Neural cell (in vitro differentiated cells): ENCODE measurements around the gene NFIA. TPM values are rescaled to one million over a fixed set of nuclear protein-coding genes. Genes with fewer than 3 reads are reported as not detected.

Source experiments
- H2AFZ ChIP-seq: fragments of 200-600, 300-800 bp; sonication (generic), shearing (Covaris generic); 2 replicates; pipeline ENCODE4 v1.6.0; 2014; ENCODE audit warnings: low read depth, mild to moderate bottlenecking, antibody characterized with exemption, low read length, moderate library complexity
- H3F3A ChIP-seq: fragments of 200-600 bp; shearing (Covaris generic); 2 replicates; pipeline ENCODE4 v1.6.1; 2016; ENCODE audit warnings: mild to moderate bottlenecking, moderate library complexity, mixed read lengths, antibody characterized with exemption, low read length; ENCODE audit not compliant: insufficient read depth, poor library complexity, severe bottlenecking
- H3K27ac ChIP-seq: fragments of 200-600, 300-800 bp; sonication (generic), shearing (Covaris generic); 2 replicates; pipeline ENCODE4 v1.5.1; 2014; ENCODE audit warnings: mild to moderate bottlenecking, low read length, moderate library complexity
- H3K27me3 ChIP-seq: fragments of 300-800, 200-600 bp; sonication (generic), shearing (Covaris generic); 2 replicates; pipeline ENCODE4 v1.6.0; 2014; ENCODE audit warnings: mild to moderate bottlenecking, low read depth, low read length, moderate library complexity; ENCODE audit not compliant: insufficient read depth
- H3K36me3 ChIP-seq: fragments of 300-800, 200-600 bp; sonication (generic), shearing (Covaris generic); 2 replicates; pipeline ENCODE4 v1.5.1; 2014; ENCODE audit warnings: mild to moderate bottlenecking, antibody characterized with exemption, low read length, moderate library complexity; ENCODE audit not compliant: insufficient read depth
- H3K4me2 ChIP-seq: fragments of 300-800, 200-600 bp; sonication (generic), shearing (Covaris generic); 2 replicates; pipeline ENCODE4 v1.6.0; 2014; ENCODE audit warnings: mild to moderate bottlenecking, low read length
- H3K4me3 ChIP-seq: fragments of 300-800, 200-600 bp; sonication (generic), shearing (Covaris generic); 2 replicates; pipeline ENCODE4 v1.5.1; 2014; ENCODE audit warnings: mild to moderate bottlenecking, low read length, moderate library complexity
- H3K79me2 ChIP-seq: fragments of 200-600 bp; shearing (Covaris generic); replicated peaks from 2 replicates; pipeline ENCODE4 v1.6.0; 2014; ENCODE audit warnings: mild to moderate bottlenecking, low read length, moderate library complexity; ENCODE audit not compliant: insufficient read depth
- H3K9ac ChIP-seq: fragments of 300-800, 200-600 bp; sonication (generic), shearing (Covaris generic); 2 replicates; pipeline ENCODE4 v1.6.1; 2016; ENCODE audit warnings: mild to moderate bottlenecking, low read length, mixed read lengths
- H3K9me2 ChIP-seq: fragments of 200-600 bp; shearing (Covaris generic); 2 replicates; pipeline ENCODE4 v1.6.1; 2016; ENCODE audit warnings: mild to moderate bottlenecking, low read length, mixed read lengths; ENCODE audit not compliant: insufficient read depth
- H3K9me3 ChIP-seq: fragments of 200-600, 300-800 bp; sonication (generic), shearing (Covaris generic); 2 replicates; pipeline ENCODE4 v1.6.1; 2016; ENCODE audit warnings: mild to moderate bottlenecking, mixed run types, low read length, moderate library complexity, mixed read lengths
- H4K20me1 ChIP-seq: fragments of 200-600 bp; shearing (Covaris generic); 2 replicates; pipeline ENCODE4 v1.6.1; 2016; ENCODE audit warnings: mild to moderate bottlenecking, mixed run types; ENCODE audit not compliant: insufficient read depth
- EP300 ChIP-seq: fragments of 450-650 bp; conservative IDR thresholded peaks from 2 replicates; pipeline ENCODE4 v1.6.1; 2014; ENCODE audit warnings: antibody characterized with exemption, mild to moderate bottlenecking, moderate library complexity; ENCODE audit not compliant: poor library complexity, severe bottlenecking
- EZH2 ChIP-seq: fragments of 200-600, 300-800 bp; shearing (Covaris generic), sonication (generic); IDR thresholded peaks from 2 replicates; pipeline ENCODE4 v1.6.1; 2014; ENCODE audit warnings: antibody characterized with exemption, low read length, borderline replicate concordance, mild to moderate bottlenecking; ENCODE audit not compliant: insufficient read depth, poor library complexity, severe bottlenecking
- MXI1 ChIP-seq: fragments of 450-650 bp; conservative IDR thresholded peaks from 2 replicates; pipeline ENCODE4 v1.6.1; 2014; ENCODE audit warnings: antibody characterized with exemption, mild to moderate bottlenecking; ENCODE audit not compliant: poor library complexity, severe bottlenecking
- POLR2AphosphoS5 ChIP-seq: IDR thresholded peaks from 2 replicates; pipeline ENCODE4 v1.6.1; 2012
- RAD21 ChIP-seq: fragments of 450-650 bp; conservative IDR thresholded peaks from 2 replicates; pipeline ENCODE4 v1.6.1; 2014; ENCODE audit warnings: antibody characterized with exemption, mild to moderate bottlenecking, moderate library complexity
- SMC3 ChIP-seq: fragments of 450-650 bp; conservative IDR thresholded peaks from 2 replicates; pipeline ENCODE4 v1.6.1; 2014; ENCODE audit warnings: antibody characterized with exemption, mild to moderate bottlenecking, moderate library complexity; ENCODE audit not compliant: poor library complexity
- TAF1 ChIP-seq: IDR thresholded peaks from 2 replicates; pipeline ENCODE4 v1.6.1; 2012; ENCODE audit warnings: low read depth
- polyA plus RNA-seq: library from polyadenylated mRNA; depleted of rRNA; stranded (reverse); fragments of >200 nt; gene quantifications from 2 replicates; pipeline ENCODE4 v1.2.3, GENCODE V29; 2014
- TF ChIP-seq, protein P1 (sequence below): fragments of 450-650 bp; IDR thresholded peaks from 2 replicates; pipeline ENCODE4 v1.5.1; 2014; ENCODE audit warnings: antibody characterized with exemption, mild to moderate bottlenecking, moderate library complexity; ENCODE audit not compliant: poor library complexity, severe bottlenecking
- TF ChIP-seq, protein P2 (sequence below): IDR thresholded peaks from 2 replicates; pipeline ENCODE4 v1.6.1; 2012; ENCODE audit warnings: borderline replicate concordance

The NFIA gene
- polyA plus RNA-seq, 1 donor from 2014 or later = 0.47 TPM

DNA sequence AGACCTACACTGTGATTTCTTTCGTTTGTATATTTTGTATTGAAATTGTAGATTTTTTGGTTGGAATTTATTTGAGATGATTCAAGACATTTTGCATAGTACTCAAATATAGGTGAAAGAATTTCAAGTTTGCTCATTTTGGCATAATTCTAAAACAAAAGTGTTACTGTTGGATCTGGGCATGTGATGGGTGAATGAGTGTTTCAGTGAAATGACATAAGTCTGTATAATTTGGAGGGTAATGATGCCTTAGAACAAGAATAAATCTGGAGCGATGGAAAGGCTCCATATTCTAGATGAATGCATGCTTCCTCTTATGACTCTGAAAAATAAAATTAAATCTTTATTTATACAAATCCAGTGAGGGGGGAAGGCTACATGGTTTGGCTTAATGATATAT lies 41.0 kb downstream of the NFIA start:
- H3K4me2 ChIP-seq = no peak overlapping the region
- H4K20me1 ChIP-seq = no peaks in the 10 kb centered on the region
- no peaks in the 10 kb centered on the region for H3K9me2 ChIP-seq
- H3K79me2 ChIP-seq = no peaks in the 10 kb centered on the region
- no peaks in the 10 kb centered on the region for H3K9me3 ChIP-seq
- H3K27me3 ChIP-seq = no peaks in the 10 kb centered on the region
- no peaks in the 10 kb centered on the region for H3K36me3 ChIP-seq
- TF ChIP-seq RAD21 (no peak), TAF1 (no peak), EP300 (no peak), POLR2AphosphoS5 (no peak), EZH2 (no peak), SMC3 (no peak), MXI1 (no peak)
- TF ChIP-seq, protein P1, sequence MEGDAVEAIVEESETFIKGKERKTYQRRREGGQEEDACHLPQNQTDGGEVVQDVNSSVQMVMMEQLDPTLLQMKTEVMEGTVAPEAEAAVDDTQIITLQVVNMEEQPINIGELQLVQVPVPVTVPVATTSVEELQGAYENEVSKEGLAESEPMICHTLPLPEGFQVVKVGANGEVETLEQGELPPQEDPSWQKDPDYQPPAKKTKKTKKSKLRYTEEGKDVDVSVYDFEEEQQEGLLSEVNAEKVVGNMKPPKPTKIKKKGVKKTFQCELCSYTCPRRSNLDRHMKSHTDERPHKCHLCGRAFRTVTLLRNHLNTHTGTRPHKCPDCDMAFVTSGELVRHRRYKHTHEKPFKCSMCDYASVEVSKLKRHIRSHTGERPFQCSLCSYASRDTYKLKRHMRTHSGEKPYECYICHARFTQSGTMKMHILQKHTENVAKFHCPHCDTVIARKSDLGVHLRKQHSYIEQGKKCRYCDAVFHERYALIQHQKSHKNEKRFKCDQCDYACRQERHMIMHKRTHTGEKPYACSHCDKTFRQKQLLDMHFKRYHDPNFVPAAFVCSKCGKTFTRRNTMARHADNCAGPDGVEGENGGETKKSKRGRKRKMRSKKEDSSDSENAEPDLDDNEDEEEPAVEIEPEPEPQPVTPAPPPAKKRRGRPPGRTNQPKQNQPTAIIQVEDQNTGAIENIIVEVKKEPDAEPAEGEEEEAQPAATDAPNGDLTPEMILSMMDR = no peak
- TF ChIP-seq, protein P2, sequence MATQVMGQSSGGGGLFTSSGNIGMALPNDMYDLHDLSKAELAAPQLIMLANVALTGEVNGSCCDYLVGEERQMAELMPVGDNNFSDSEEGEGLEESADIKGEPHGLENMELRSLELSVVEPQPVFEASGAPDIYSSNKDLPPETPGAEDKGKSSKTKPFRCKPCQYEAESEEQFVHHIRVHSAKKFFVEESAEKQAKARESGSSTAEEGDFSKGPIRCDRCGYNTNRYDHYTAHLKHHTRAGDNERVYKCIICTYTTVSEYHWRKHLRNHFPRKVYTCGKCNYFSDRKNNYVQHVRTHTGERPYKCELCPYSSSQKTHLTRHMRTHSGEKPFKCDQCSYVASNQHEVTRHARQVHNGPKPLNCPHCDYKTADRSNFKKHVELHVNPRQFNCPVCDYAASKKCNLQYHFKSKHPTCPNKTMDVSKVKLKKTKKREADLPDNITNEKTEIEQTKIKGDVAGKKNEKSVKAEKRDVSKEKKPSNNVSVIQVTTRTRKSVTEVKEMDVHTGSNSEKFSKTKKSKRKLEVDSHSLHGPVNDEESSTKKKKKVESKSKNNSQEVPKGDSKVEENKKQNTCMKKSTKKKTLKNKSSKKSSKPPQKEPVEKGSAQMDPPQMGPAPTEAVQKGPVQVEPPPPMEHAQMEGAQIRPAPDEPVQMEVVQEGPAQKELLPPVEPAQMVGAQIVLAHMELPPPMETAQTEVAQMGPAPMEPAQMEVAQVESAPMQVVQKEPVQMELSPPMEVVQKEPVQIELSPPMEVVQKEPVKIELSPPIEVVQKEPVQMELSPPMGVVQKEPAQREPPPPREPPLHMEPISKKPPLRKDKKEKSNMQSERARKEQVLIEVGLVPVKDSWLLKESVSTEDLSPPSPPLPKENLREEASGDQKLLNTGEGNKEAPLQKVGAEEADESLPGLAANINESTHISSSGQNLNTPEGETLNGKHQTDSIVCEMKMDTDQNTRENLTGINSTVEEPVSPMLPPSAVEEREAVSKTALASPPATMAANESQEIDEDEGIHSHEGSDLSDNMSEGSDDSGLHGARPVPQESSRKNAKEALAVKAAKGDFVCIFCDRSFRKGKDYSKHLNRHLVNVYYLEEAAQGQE = no peak
- H3F3A ChIP-seq = no peaks in the 10 kb centered on the region
- no peak overlapping the region for H3K9ac ChIP-seq
- H3K27ac ChIP-seq = no peak overlapping the region
- H3K4me3 ChIP-seq = no peak overlapping the region
- H2AFZ ChIP-seq = no peak overlapping the region

DNA sequence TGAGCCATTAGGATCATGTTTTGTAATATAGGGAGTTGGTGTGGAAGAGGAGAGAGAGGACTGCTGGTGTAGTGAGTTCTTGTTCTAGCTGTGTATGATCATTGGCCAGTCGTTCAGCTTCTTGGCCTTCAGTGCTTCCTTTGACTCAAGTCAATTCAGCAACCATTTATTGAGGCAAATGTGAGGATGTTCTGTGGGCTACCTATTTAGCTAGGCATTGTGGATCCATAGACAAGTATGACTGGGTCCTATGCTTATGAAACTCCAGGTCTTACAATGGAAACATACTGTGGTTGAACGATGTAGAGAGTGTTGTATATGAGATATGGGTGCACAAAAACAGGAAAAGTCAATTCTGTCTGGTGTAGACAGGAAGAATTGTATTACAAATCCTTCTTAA lies 41.7 kb downstream of the NFIA start:
- H3K4me3 ChIP-seq = no peak overlapping the region
- H3K27me3 ChIP-seq = no peaks in the 10 kb centered on the region
- no peak overlapping the region for H3K9ac ChIP-seq
- no peaks in the 10 kb centered on the region for H4K20me1 ChIP-seq
- H3K79me2 ChIP-seq = no peaks in the 10 kb centered on the region
- H3K9me2 ChIP-seq = no peaks in the 10 kb centered on the region
- no peak overlapping the region for H3K27ac ChIP-seq
- H3K9me3 ChIP-seq = no peaks in the 10 kb centered on the region
- H3F3A ChIP-seq = no peaks in the 10 kb centered on the region
- H3K36me3 ChIP-seq = no peaks in the 10 kb centered on the region
- H2AFZ ChIP-seq = no peak overlapping the region
- H3K4me2 ChIP-seq = no peak overlapping the region
- TF ChIP-seq EP300 = no peak
- TF ChIP-seq, protein P1 = no peak
- TF ChIP-seq TAF1 = no peak
- no peak for TF ChIP-seq RAD21
- TF ChIP-seq SMC3 = no peak
- TF ChIP-seq, protein P2 = no peak
- TF ChIP-seq EZH2 = no peak
- no peak for TF ChIP-seq MXI1
- no peak for TF ChIP-seq POLR2AphosphoS5
